Heart left ventricle (tissue), 16 donors: ENCODE data around the gene TRIP13. TPM values are rescaled to one million over a fixed set of nuclear protein-coding genes. Genes with fewer than 3 reads are reported as not detected.
"Not testable (repeated sequence)": the region's sequence is repeated elsewhere in the genome, so short reads cannot be mapped to it uniquely, and the experiment has no call there.

Experiments used
- ATAC-seq, 4 donors: fragments of 200-7000 bp; cut with Tn5 transposase; one replicate each; pipeline ENCODE4 v1.9.1; 2020 to 2022; ENCODE audit warnings: moderate library complexity in 4 of 4, mild to moderate bottlenecking in 3 of 4, moderate number of reproducible peaks in 1 of 4
- DNase-seq, 5 donors: peaks; one replicate each; pipeline ENCODE4 v3.0.0-alpha.2; 2020
- H3K27ac ChIP-seq, 12 donors: fragments of 200-600 bp; sonication (generic) in 4 of 12; one replicate each; pipeline versions ENCODE4 v1.5.0 to v1.8.0; 2016 to 2022; ENCODE audit warnings: mild to moderate bottlenecking in 2 of 12
- H3K27me3 ChIP-seq, 9 donors: fragments of 200-600 bp; sonication (generic) in 2 of 9; one replicate each; pipeline versions ENCODE4 v1.5.1 to v1.8.0; 2016 to 2022; ENCODE audit warnings: mild to moderate bottlenecking in 3 of 9
- H3K36me3 ChIP-seq, 9 donors: fragments of 200-600 bp; sonication (generic) in 2 of 9; one replicate each; pipeline versions ENCODE4 v1.5.0 to v1.8.0; 2018 to 2022; ENCODE audit warnings: mild to moderate bottlenecking in 2 of 9
- H3K4me1 ChIP-seq, 12 donors: fragments of 200-600 bp; sonication (generic) in 4 of 12; one replicate each; pipeline versions ENCODE4 v1.5.0 to v1.8.0; 2016 to 2022; ENCODE audit warnings: mild to moderate bottlenecking in 3 of 12
- H3K4me3 ChIP-seq, 12 donors: fragments of 200-600 bp; sonication (generic) in 4 of 12; one replicate each; pipeline versions ENCODE4 v1.5.0 to v1.8.0; 2017 to 2022; ENCODE audit warnings: mild to moderate bottlenecking in 9 of 12, moderate library complexity in 4 of 12
- H3K9me3 ChIP-seq, 12 donors: fragments of 200-600 bp; sonication (generic) in 4 of 12; one replicate each; pipeline versions ENCODE4 v1.5.0 to v1.8.0; 2016 to 2022; ENCODE audit warnings: mild to moderate bottlenecking in 1 of 12
- POLR2A ChIP-seq, 2 donors: fragments of 450-650 bp; IDR thresholded peaks; one replicate each; pipeline ENCODE4 v1.6.1; 2017; ENCODE audit warnings: antibody characterized with exemption in 2 of 2, mild to moderate bottlenecking in 2 of 2, moderate library complexity in 2 of 2
- WGBS, 4 donors: extraction: QIAGEN DNeasy Blood & Tissue Kit in 2 of 4; methylation state at CpG; one replicate each; pipeline versions ENCODE4 v1.1.5 to v1.1.7; 2013 to 2018; 5-methylcytosine and 5-hydroxymethylcytosine counted together
- intact Hi-C, 10 donors: fragments of 100-400 bp; cut with DNase I; formaldehyde crosslinking; loops; one replicate each; pipeline versions ENCODE4 v1.11.1 to v1.14.2; 2022
- polyA plus RNA-seq, 2 donors: library from polyadenylated mRNA; stranded (reverse); fragments of 200-250 nt; gene quantifications; one replicate each; pipeline ENCODE4 v1.2.3, GENCODE V29; 2013
- total RNA-seq, 9 donors: library from RNA; depleted of rRNA in 2 of 9; stranded (reverse); fragments of >200 nt in 2 of 9; fragmentation: NEBNext Ultra II Directional in 3 of 9; extraction: Animal tissue kit (Norgen Biotek cat#: 25700) in 3 of 9; gene quantifications; one replicate each; pipeline versions ENCODE4 v1.1.0 to v1.2.4, GENCODE V29; 2016 to 2023
- TF ChIP-seq, protein P1 (sequence below), 12 donors: fragments of 200-600 bp; sonication (generic) in 4 of 12; IDR thresholded peaks; one replicate each; pipeline versions ENCODE4 v1.5.0 to v1.8.0; 2018 to 2022; ENCODE audit warnings: antibody characterized with exemption in 12 of 12, mild to moderate bottlenecking in 5 of 12
- donor health status: ischemic (EF 13 %, LVEDD 7.1; RV severe dilation, severe dysfunction).
- donor health status: healthy with polysubstance abuse.
- donor health status: DM: no; HTN: yes; CAD: no.
- donor health status: DM: no; HTN: no; CAD: no.
- donor health status: ischemic (EF 25% LVEDD 6.9; RV normal size, moderate dysfunction).
- donor health status: ischemic (EF 25% LVEDD 5.7; RV mildly dilated, moderate dysfunction).
- donor health status: healthy.
- donor health status: DM: yes; HTN: yes; CAD: no.
- donor health status: ischemic (EF 35%, LVEDD 5.7; RV mildly dilated, moderate dysfunction).
- donor health status: nonischemic (EF 11% LVEDD 7.7; RV severe dilation, severe dysfunction).
- donor health status: DM: yes; HTN: yes; CAD: no.
- donor health status: PGD.
- donor health status: ischemic (EF 29% LVEDD 5.4; RV normal size, mild dysfunction).
- donor health status: nonischemic (EF 23%, LVEDD 6.1; RV moderate dilation, normal function).

TRIP13 gene
- total and polyA plus RNA-seq, 11 donors = 0.19 to 4.2 (median 0.49) TPM

DNA sequence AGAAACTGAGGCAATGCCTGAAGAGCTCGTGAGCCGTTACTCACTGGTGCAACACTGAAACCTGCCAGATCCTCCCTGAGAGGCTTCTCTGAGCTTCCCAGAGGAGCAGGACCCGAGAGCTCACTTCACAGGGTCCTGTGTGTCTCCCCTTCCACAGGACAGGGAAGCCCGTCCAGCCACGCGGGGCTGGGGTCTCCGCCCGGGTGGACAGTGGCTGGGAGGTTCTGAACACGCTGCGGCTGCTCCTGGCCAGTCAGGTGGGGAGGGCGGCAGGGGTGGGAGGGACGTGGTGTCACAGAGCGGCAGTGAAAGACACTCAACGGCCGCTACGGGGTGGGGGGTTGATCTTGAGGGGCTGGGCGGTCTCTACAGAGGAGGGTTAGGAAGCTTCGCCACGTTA, 41.6 kb upstream of the TRIP13 start:
- peaks cover 0 to 11% (median 0%) of the 10 kb centered on the region in 12 donors for H3K4me1 ChIP-seq
- no peak overlapping the region for H3K27ac ChIP-seq
- WGBS, 4 donors = 63 to 78% (median 70%) methylated on average over 16 to 19 of the region's 19 CpGs
- TF ChIP-seq, protein P1, sequence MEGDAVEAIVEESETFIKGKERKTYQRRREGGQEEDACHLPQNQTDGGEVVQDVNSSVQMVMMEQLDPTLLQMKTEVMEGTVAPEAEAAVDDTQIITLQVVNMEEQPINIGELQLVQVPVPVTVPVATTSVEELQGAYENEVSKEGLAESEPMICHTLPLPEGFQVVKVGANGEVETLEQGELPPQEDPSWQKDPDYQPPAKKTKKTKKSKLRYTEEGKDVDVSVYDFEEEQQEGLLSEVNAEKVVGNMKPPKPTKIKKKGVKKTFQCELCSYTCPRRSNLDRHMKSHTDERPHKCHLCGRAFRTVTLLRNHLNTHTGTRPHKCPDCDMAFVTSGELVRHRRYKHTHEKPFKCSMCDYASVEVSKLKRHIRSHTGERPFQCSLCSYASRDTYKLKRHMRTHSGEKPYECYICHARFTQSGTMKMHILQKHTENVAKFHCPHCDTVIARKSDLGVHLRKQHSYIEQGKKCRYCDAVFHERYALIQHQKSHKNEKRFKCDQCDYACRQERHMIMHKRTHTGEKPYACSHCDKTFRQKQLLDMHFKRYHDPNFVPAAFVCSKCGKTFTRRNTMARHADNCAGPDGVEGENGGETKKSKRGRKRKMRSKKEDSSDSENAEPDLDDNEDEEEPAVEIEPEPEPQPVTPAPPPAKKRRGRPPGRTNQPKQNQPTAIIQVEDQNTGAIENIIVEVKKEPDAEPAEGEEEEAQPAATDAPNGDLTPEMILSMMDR (IDR thresholded peaks at IDR 0.05) = no peak
- H3K27me3 ChIP-seq = peaks cover 0 to 17% (median 0%) of the 10 kb centered on the region in 9 donors
- no peak for ATAC-seq
- intact Hi-C loops = no loop called here
- peak in 3 of 5 donors; percentile 13 to 65 (median 24) for DNase-seq
- no peak overlapping the region for H3K4me3 ChIP-seq
- no peaks in the 10 kb centered on the region for H3K9me3 ChIP-seq
- no peaks in the 10 kb centered on the region for H3K36me3 ChIP-seq

DNA sequence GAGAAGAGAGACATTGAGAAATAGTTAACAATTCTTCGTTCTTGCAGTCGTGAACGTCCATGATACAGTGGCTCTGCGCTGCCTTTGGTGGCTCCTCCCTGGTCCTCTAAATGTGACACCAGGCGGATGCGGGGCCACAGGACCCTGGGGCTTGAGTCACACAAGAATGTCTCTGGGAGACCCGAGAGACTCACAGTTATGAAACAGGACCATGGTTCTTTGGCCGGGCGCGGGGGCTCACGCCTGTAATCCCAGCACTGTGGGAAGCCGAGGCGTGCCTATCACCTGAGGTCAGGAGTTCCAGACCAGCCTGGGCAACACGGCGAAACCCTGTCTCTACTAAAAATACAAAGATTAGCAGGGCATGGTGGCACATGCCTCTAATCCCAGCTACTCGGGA, 41.1 kb upstream of the TRIP13 start:
- no peak overlapping the region for H3K27ac ChIP-seq
- peak in 3 of 5 donors; percentile 10 to 29 (median 22) for DNase-seq
- no peak overlapping the region for H3K4me3 ChIP-seq
- ATAC-seq = no peak
- peaks cover 0 to 11% (median 0%) of the 10 kb centered on the region in 12 donors for H3K4me1 ChIP-seq
- intact Hi-C loops = no loop called here
- H3K27me3 ChIP-seq = peaks cover 0 to 17% (median 0%) of the 10 kb centered on the region in 9 donors
- TF ChIP-seq POLR2A (IDR thresholded peaks at IDR 0.05) = no peak
- TF ChIP-seq, protein P1 (IDR thresholded peaks at IDR 0.05) = no peak
- 83 to 89% (median 83%) methylated on average over 16 of the region's 16 CpGs for WGBS, 4 donors
- H3K36me3 ChIP-seq = no peaks in the 10 kb centered on the region
- H3K9me3 ChIP-seq = no peaks in the 10 kb centered on the region

DNA sequence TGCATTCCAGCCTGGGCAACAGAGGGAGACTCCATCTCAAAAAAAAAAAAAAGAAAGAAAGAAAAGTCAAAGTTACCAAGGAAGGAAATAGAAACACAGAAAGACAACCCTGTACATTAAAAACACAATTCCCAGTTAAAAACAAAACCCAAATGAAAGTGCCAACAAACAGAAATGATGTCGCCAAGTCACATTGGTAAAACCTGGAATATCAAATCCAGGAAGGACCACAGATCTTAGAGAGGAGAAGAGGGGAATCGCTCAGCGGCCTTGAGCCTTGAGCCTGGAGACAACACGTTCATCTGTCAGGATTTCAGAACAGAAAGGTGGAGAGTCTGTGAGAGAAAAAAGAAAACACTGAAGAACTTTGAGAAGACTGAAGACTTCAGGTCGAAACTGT, 40.7 kb upstream of the TRIP13 start:
- H3K27me3 ChIP-seq = peaks cover 0 to 17% (median 0%) of the 10 kb centered on the region in 9 donors
- H3K9me3 ChIP-seq = no peaks in the 10 kb centered on the region
- WGBS, 4 donors = 58 to 77% (median 64%) methylated on average over 5 of the region's 5 CpGs
- peaks cover 0 to 11% (median 0%) of the 10 kb centered on the region in 12 donors for H3K4me1 ChIP-seq
- H3K27ac ChIP-seq = no peak overlapping the region
- DNase-seq = peak in 1 of 5 donors; percentile 0
- intact Hi-C loops = no loop called here
- TF ChIP-seq POLR2A (IDR thresholded peaks at IDR 0.05) = no peak
- TF ChIP-seq, protein P1 (IDR thresholded peaks at IDR 0.05) = no peak
- no peak overlapping the region for H3K4me3 ChIP-seq
- ATAC-seq = no peak
- no peaks in the 10 kb centered on the region for H3K36me3 ChIP-seq

GRCh38 chr5:852431-853401, 40.0 kb upstream of the TRIP13 start:
- Histone ChIP-seq H3K27me3 (peaks cover 0 to 17% (median 0%) of the 10 kb centered on the region in 9 donors), H3K4me3 (no peak overlapping the region), H3K27ac (no peak overlapping the region), H3K4me1 (peaks cover 0 to 11% (median 0%) of the 10 kb centered on the region in 12 donors), H3K9me3 (no peaks in the 10 kb centered on the region), H3K36me3 (no peaks in the 10 kb centered on the region)
- 88 to 92% (median 92%) methylated on average over 55 of the region's 55 CpGs for WGBS, 4 donors
- no peak for ATAC-seq
- peak in 3 of 5 donors; percentile 10 to 48 (median 10) for DNase-seq
- TF ChIP-seq, protein P1 (IDR thresholded peaks at IDR 0.05) = no peak
- TF ChIP-seq POLR2A (IDR thresholded peaks at IDR 0.05) = no peak
- intact Hi-C loops = no loop called here

GRCh38 chr5:853416-854090, 39.1 kb upstream of the TRIP13 start:
- WGBS, 4 donors = 83 to 92% (median 87%) methylated on average over 18 of the region's 18 CpGs
- Histone ChIP-seq H3K27me3 (peaks cover 0 to 17% (median 0%) of the 10 kb centered on the region in 9 donors), H3K4me1 (peaks cover 0 to 11% (median 0%) of the 10 kb centered on the region in 12 donors)
- peak in 3 of 5 donors; percentile 2 to 24 (median 23) for DNase-seq
- intact Hi-C loops, H3K9me3 ChIP-seq, ATAC-seq, H3K27ac ChIP-seq, H3K36me3 ChIP-seq, H3K4me3 ChIP-seq: not testable (repeated sequence)
